ENCODE results near the gene SYCP2L.
"Not testable (repeated sequence)": the region's sequence is repeated elsewhere in the genome, so short reads cannot be mapped to it uniquely, and the experiment has no call there.

The SYCP2L gene

DNA sequence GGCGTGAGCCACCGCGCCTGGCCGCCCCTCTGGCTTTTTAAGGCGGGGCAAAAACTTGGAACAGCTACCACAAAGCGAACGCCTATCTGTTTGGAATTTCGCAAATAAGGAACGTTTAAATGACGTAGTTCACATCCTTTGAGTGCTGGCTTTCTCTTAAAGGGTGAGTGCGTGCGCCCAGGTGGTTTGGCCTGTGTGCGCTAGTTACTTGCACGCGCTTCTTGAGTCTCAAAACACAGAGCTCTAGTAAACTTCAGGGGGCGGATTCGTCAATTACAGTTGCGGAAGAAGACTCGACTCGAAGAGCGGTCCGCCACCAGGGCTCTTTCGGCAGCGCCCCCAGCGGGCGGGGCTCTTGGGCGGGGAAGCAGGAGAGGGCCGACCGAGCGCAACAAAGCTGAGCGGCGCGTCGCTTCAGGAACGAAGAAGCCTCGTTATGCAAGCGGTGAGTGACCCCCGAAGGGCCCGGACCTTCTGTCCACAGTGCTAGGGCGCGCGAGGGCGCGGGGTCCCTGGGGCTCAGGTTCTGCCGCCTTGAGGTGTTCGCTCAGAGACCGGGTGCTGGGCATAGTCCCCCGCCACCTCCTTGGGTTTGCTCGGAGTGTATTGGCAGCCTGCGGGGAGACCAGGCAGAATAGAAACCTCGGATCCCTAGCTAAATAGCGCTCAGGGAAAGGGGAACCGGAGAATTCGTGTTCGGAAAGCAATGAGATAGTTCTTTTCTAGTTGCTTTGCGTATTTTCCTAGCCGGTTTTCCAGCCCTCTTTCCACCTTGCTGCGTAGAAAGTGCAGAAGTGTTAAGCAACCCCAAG lies at the start of gene SYCP2L:
Gene SYCP2L (plus strand): TSS at position 362 of the 812 bp plus-strand sequence. CDS start 75 bp downstream, at position 437.
- in situ Hi-C loops (cut with MboI; ENCODE audit: low sequenced_read_pairs), result no loop called here

DNA sequence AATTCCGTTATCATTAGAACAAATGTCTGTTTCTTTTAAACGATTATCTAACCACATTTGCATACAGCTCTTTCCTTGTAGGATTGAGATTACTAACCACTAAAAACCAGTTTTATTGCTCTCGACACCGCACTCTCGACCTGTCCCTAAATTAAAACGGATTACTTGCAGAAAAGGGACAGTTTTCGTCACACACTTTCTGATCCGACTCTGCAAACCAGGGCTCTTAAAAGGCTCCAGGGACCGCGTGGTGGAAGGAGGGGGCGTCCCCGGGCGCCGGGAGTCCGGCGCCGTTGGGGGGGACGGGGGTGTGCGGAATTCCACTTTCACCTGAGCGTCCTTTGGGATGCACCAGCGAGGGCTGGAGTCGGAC lies 49.2 kb upstream of the SYCP2L start:
- in situ Hi-C loops (cut with MboI; ENCODE audit: low sequenced_read_pairs), result no loop called here

DNA sequence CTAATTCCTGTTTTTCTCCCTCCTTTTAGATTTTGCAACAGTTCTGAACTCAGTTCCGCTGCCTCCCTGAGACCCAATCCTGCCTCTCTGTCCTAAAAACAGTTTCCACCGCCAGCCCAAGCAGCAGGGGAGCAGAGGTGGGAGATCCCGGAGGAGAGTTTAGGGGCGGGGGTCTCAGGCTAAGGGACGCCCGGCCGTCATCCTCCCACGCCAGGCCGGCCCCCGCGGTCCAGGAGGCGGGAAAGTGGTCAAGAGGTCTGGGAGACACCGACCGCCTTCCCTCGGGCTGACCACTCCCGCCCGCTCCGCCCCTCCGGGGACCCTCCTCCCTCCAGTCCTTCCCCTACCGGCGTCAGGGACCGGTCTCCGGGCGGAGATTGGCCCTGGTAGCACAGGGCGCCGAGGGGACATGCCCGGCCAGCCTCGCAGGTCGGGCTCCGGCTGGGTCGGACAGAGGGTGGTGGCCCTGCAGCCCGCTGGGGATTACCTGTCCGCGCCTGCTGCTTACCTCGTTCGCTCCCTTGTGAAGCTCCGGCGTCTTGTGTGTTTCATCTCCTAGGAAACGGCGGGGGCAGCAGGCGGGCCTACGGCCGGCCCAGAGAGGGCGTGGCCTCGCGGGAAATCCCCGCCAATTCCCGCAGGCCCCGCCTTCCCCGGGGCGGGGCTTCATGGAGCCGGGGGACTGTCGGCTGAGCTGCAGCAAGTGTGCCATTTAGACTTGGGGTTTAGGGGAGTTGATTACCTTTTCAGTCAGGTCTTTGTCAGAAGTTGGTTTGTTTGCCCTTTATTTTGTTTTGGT lies 48.7 kb upstream of the SYCP2L start, which contains the start of gene MAK:
Gene MAK (minus strand): TSS at position 545 of the 799 bp plus-strand sequence. CDS start 7,891 bp downstream, outside the sequence.
- in situ Hi-C loops (cut with MboI; ENCODE audit: low sequenced_read_pairs), result no loop called here

DNA sequence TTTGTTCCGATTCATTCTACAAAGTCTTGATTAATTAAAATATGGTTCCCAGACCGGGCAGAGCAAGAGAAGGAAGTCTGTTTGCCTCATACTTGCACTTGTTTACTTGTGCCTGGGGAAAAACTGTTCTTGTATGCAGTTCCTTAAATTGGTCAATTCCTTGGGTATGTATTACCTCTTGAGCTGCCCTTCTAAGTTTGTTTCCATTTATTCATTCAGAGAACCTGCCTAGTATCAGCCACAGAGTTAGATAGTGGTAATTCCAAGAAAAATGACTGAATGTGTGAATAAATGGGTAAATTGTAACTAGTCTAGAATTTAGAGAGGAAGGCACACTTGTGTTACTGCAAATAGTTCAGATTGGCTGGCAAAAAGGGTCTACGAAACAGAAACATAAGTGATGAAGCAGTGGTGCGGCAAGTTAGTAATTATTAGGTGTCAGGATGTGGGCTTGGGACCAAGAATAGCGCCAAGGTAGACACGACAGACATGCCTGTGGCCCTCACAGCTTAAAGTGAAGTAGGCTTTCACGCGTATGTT lies 48.0 kb upstream of the SYCP2L start:
- in situ Hi-C loops (cut with MboI; ENCODE audit: low sequenced_read_pairs), result no loop called here

DNA sequence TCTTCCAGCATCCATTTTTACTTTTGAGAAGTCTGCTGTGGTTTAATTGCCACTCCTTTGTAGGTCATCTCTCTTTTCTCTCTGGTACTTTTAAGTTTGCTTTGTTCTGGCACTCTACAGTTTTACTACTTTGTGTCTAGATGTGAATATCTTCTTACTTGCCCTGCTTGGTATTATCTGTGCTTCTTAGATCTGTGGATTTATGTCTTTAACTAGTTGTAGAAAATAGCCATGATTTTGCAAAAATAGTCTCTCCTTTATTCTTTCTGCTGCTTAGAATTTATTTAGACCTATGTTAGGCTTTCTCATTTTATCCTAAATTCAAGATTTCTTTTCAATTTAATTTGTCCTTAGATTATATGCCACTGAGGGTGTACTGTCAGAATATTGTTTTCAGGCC lies 43.3 kb upstream of the SYCP2L start:
- in situ Hi-C loops (cut with MboI; ENCODE audit: low sequenced_read_pairs), result no loop called here

DNA sequence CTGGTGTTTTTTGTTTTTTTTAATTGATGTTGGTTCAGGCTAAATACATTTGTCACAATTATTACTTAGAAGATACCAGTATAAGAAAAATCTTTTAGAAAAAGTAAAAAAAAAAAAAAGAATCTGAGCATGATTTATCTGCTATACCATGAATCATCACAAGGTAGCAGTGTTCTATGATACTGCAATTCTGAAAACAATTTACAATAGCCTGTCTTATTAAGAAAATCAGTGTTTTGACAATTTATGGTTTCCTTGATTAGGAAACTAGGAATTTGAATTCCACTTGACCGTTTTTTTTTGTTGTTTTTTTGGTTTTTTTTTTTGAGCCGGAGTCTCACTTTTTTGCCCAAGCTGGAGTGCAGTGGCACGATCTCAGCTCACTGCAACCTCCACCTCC lies 39.2 kb upstream of the SYCP2L start:
- in situ Hi-C loops (cut with MboI; ENCODE audit: low sequenced_read_pairs), result no loop called here

DNA sequence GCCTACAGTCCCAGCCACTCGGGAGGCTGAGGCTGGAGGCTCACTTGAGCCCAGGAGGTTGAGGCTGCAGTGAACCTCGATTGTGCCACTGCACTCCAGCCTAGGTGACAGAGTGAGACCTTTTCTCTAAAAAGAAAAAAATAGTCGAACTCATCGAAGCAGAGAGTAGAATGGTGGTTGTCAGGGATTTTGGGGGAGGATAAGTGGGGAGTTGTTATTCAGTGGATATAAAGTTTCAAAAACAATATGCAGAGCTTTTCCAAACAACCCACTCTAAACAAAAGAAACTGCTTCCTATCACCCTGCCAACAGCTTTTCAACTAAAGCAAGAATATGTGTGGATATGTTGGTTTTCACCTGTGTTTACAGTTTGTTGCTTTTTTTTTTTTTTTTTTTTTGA lies 37.0 kb upstream of the SYCP2L start:
- in situ Hi-C loops (cut with MboI; ENCODE audit: low sequenced_read_pairs), result no loop called here

DNA sequence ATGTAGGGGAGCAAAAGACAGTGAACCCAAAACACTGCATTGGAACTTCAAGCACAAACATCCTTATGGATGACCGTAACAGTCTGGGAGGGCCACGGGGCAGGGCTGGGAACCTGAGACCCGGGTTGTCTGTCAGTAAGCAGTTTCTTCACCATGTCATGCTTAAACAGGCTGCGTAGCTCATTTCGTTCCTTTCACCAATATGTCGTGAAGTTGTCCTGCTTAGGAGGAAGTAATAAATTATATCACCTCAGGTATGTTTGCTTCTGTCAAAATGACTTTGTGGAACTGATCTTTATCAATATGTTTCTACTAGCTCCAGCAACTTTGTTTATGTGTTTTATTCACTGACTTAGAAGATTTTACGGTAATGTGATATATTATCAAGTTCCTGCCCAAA lies 36.1 kb upstream of the SYCP2L start:
- in situ Hi-C loops (cut with MboI; ENCODE audit: low sequenced_read_pairs), result no loop called here

DNA sequence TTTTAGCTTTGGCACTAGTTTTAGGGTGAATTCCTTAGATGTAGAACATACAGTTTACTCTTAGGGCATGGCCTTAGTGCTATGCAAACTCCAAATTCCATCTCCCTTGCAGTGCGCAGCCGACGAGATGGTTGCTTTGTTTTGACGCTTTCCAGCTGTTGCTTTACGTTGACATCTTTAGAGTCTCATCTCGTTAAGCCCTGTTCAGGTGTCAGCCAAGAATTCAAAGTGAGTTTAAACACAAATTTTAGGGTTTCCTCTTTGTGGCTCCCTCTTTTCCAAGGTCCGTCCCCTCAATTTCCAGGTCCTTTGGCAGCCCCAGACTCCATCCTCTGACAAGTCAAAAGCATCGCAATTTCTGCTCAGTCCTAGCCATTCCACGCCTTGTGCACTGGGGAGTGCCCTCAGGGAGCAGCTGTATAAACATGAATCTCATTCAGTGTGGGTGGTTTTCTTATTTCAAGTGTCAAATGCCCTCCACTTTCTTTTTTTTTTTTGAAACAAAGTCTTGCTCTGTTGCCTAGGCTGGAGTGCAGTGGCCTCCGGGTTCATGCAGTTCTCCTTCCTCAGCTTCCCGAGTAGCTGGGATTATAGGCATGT lies 34.4 kb upstream of the SYCP2L start:
- in situ Hi-C loops (cut with MboI; ENCODE audit: low sequenced_read_pairs), result no loop called here

DNA sequence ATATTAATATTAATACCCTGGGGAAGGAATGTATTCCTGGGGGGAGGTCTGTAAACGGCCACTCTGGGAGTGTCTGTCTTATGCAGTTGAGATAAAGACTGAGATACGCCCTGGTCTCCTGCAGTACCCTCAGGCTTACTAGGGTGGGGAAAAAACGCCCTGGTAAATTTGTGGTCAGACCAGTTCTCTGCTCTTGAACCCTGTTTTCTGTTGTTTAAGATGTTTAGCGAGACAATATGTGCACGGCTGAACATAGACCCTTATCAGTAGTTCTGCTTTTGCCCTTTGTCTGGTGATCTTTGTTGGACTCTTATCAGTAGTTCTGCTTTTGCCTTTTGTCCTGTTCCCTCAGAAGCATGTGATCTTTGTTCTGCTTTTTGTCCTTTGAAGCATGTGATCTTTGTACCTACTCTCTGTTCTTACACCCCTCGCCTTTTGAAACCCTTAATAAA lies 33.0 kb upstream of the SYCP2L start:
- in situ Hi-C loops (cut with MboI; ENCODE audit: low sequenced_read_pairs), result not testable (repeated sequence)

DNA sequence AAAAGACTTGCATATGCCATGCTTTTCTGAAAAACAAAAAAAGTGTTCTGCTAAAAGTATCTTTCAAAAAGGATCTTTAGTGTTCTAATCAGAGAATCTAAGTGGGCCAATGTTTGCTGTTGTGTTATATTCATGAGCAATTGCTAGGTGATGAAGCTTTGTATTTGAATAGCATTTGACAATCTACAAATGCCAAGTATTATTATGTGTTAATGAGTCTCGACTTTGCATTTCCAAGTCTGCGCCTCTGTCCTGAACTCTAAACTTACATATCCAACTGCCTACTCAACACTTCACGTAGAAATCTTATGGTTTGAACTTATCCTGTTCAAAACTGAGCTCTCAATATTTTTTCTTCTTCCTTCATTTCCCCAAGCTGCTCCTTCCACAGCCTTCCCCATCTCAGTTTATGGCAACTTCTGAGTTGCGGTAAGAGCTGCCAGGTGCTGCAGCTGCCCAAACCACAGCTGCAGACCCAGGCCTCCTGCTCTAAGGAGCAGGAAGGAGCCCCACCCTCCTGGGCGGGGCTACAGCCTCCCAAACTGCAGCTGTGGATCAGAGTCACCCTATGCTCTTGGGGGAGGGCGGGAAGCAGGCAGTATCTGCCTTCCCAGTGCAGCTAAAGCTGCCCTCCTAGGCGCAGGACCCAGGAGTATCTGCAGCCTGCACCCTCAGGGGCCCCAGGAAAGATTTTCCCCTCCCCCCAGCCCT lies 31.8 kb upstream of the SYCP2L start:
- in situ Hi-C loops (cut with MboI; ENCODE audit: low sequenced_read_pairs), result no loop called here

DNA sequence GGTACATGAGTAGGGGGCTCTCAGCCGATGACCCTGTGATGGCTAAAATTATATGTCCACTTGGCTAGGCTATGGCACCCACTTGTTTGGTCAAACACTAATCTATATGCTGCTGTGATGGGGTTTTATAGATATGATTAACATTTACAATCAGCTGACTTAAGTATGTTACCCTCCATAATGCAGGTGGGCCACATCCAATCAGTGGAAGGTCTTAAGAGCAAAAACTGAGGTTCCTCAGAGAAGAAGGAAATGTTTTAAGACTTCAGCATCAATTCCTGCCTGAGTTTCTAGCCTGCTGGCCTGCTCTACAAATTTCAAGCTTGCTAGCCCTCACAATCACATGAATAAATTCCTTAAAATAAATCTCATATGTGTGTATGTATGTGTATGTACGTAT lies 29.6 kb upstream of the SYCP2L start:
- in situ Hi-C loops (cut with MboI; ENCODE audit: low sequenced_read_pairs), result no loop called here

DNA sequence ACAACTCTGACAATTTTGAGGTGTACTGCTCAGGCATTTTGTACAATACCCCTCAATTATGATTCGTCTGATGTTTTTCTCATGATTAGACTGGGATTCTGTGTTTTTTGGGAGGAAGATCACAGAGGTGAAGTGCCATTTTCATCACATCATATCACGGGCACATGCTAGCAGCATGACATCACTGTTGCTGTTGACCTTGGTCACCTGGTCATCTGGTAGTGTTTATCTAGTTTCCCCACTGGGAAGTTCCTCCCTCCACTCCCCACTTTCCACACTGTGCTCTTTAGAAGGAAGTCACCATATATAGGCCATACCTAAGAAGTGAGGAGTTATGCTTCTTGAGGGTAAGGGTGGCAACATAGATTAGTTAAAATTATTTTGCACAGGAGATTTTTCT lies 25.8 kb upstream of the SYCP2L start:
- in situ Hi-C loops (cut with MboI; ENCODE audit: low sequenced_read_pairs), result no loop called here

DNA sequence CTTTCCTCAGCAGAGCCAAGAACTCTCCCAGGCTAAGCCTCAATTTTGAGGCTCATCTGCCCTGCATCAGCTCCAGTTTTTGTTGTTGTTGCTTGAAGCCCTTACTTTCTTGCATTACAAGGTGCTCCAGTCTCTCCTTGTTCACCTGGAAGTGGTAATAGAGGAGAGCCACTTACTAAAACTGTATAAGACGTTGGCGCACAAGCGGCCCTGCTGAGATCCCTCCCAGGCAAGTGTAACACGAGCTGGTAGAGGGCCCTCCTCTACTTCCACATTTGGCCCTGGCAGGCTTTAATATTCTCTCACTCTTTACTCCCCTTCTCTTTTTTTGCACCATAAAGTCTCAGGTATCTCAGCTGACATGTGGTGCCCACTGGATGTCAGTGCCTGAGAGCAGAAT lies 24.5 kb upstream of the SYCP2L start:
- in situ Hi-C loops (cut with MboI; ENCODE audit: low sequenced_read_pairs), result no loop called here

DNA sequence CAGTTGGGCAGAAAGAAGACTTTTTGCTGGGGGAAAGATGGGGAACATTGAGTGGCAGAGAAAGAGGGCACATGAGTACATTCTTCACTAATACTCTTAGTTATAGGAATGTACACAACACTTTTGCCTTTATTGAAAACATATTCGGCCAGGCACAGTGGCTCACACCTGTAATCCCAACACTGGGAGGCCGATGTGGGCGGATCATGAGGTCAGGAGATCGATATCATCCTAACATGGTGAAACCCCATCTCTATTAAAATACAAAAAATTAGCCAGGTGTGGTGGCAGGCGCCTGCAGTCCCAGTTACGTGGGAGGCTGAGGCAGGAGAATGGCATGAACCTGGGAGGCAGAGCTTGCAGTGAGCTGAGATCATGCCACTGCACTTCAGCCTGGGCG lies 23.8 kb upstream of the SYCP2L start:
- in situ Hi-C loops (cut with MboI; ENCODE audit: low sequenced_read_pairs), result not testable (repeated sequence)

DNA sequence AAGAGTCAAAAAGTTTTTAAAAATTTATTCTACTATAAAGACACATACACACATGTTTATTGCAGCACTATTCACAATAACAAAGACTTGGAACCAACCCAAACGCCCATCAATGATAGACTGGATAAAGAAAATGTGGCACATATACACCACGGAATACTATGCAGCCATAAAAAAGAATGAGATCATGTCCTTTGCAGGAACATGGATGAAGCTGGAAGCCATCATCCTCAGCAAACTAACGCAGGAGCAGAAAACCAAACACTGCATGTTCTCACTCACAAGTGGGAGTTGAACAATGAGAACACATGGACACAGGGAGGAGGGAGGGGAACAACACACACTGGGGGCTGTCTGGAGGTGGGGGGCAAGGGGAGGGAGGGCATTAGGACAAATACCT lies 20.1 kb upstream of the SYCP2L start:
- in situ Hi-C loops (cut with MboI; ENCODE audit: low sequenced_read_pairs), result not testable (repeated sequence)

DNA sequence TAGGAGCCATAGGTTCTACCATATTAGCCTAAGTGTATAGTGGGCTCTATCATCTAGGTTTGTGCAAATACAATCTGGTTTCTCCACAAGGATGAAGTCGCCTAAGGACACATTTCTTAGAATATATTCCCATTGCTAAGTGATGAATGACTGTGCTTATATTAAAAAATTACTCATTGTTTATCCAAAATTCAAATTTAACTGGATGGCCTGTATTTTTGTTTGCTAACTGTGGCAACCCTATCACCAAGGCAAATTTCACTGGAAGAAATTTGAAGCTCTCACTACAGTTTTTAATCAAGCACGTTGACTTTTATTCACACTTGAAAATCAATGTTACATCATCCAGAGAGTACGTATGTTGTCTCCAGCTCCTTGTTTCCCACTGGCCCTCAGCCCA lies 18.9 kb upstream of the SYCP2L start:
- in situ Hi-C loops (cut with MboI; ENCODE audit: low sequenced_read_pairs), result no loop called here

DNA sequence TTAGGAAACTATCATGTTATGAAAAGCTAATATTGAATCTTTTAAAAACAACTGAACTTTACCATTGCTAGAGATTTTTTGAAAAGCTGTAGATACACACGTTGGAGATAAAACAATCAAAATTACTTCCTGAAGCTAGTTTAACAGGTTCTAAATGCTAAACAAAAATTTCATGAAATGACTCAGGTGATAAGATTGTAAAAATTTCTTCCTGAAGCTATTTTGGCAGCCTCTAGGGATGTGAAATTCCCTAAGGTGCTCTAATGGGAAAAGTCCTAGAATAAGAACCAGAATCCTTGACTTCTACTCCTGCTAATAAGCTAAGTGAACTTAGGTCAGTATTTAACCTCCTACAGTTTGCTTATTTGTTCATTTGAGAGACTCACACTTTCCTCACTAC lies 13.5 kb upstream of the SYCP2L start:
- in situ Hi-C loops (cut with MboI; ENCODE audit: low sequenced_read_pairs), result no loop called here

DNA sequence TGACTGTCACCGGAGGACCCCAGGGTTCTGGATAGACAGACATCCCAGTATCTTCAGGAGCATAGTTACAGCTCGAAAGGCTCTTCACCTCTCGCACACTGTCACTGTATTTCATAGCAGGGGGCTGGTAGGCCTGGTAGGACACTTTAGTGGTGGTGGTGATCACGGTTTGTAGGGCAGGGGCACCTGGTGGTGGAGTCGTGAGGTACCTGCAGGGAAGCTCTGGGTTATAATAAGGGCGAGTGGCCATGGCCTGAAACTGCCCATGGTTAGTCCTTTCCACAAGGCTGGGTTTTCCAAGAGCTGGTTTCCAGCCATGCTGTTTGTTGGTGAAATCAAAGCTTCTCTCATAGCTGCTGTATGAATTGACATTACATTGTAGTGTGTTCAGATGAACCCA lies 12.6 kb upstream of the SYCP2L start:
- in situ Hi-C loops (cut with MboI; ENCODE audit: low sequenced_read_pairs), result no loop called here

DNA sequence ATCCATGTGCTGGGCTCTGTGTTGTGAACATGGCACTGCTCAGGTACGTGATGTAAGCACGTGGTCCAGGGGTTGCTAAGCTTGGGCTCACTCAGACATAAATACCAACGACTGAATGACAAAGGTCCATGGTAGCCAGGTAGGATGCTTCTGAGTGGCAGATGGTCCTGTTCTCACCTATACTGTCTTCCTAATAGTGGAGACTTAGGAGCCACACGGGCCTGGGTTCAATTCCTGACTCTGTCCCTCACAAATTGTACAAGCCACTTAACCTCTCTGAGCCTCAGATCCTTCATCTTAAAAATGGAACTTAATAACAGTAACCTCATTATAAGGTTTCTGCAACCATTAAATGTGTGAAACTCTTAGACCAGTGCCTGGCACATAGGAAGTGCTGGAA lies 11.8 kb upstream of the SYCP2L start:
- in situ Hi-C loops (cut with MboI; ENCODE audit: low sequenced_read_pairs), result no loop called here

DNA sequence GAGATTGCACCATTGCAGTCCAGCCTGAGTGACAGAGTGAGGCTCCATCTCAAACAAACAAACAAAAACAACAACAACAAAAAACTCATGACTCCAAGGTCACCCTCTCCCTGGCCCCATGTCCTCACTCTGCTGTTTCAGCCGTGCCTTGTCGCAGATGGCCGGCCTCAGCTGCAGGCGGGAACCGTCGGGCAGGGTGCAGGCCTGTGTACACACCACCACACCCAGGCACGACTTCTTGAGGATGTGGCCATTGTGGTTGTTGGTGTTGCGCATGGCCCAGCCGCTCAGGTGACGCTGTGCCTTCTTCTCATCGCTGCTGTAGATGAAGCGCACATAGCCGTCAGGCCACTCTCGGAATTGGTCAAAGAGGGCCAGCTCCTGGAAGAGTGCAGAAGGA lies 9.8 kb upstream of the SYCP2L start:
- in situ Hi-C loops (cut with MboI; ENCODE audit: low sequenced_read_pairs), result no loop called here
